IPS-15b (cell line): ENCODE data around the gene LAIR2.
"Not testable (repeated sequence)": the region's sequence is repeated elsewhere in the genome, so short reads cannot be mapped to it uniquely, and the experiment has no call there.

ENCODE experiments used
- H3K27me3 ChIP-seq: one replicate; pipeline ENCODE4 v1.6.1; 2013; ENCODE audit warnings: low read length; ENCODE audit not compliant: control insufficient read depth, insufficient read depth
- H3K36me3 ChIP-seq: one replicate; pipeline ENCODE4 v1.6.1; 2013; ENCODE audit warnings: low read length; ENCODE audit not compliant: control insufficient read depth, insufficient read depth
- H3K4me1 ChIP-seq: one replicate; pipeline ENCODE4 v1.6.1; 2013; ENCODE audit warnings: mild to moderate bottlenecking, low read length; ENCODE audit not compliant: control insufficient read depth, insufficient read depth
- H3K4me3 ChIP-seq: one replicate; pipeline ENCODE4 v1.5.1; 2013; ENCODE audit warnings: low read depth, low read length
- H3K9ac ChIP-seq: one replicate; pipeline ENCODE4 v1.6.1; 2013; ENCODE audit warnings: low read depth, mild to moderate bottlenecking, low read length
- H3K9me3 ChIP-seq: one replicate; pipeline ENCODE4 v1.6.1; 2013; ENCODE audit warnings: mild to moderate bottlenecking, low read length; ENCODE audit not compliant: control insufficient read depth, insufficient read depth

Gene LAIR2

DNA sequence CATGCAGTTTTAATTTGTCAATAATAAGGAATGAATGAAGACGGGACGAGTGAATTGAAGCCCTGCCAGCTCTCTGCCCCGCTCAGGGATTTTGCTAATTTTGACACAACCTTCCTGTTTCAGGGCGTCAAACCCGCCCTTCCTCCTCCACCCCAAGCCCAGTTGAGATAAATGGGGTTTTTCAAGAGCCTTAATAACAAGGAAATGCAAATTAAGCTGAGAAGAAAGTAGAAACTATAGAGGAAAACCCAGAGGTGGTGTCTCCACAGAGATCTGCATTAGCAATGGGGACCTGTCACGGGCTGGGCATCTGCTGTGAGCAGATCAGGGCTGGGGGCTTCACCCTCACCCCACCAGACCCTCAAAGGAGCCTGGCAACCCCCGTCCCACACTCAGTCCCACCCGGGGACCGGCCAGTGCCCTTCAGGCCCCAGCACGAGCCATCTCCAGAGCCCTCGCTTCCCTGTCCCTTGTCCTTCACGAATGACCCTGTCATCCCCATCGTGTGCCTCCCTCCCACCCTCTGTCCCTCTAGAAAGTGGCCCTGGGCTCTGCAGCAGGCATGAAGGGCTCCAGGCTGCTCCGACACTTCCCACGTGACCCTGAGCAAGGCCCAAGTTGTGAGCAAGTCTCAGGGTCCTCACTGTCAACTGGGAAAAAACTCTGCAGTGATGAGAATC lies 4.5 kb downstream of the LAIR2 start:
- not testable (repeated sequence) for H3K9ac ChIP-seq, H3K27me3 ChIP-seq, H3K4me3 ChIP-seq, H3K36me3 ChIP-seq, H3K9me3 ChIP-seq, H3K4me1 ChIP-seq

DNA sequence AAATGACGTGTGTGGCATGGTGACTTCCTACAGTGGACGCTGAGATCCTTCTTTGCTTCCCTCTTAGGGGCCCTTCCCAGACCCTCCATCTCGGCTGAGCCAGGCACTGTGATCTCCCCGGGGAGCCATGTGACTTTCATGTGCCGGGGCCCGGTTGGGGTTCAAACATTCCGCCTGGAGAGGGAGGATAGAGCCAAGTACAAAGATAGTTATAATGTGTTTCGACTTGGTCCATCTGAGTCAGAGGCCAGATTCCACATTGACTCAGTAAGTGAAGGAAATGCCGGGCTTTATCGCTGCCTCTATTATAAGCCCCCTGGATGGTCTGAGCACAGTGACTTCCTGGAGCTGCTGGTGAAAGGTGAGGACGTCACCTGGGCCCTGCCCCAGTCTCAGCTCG lies 5.2 kb downstream of the LAIR2 start:
- H3K27me3 ChIP-seq = no peaks in the 10 kb centered on the region
- no peaks in the 10 kb centered on the region for H3K9me3 ChIP-seq
- no peaks in the 10 kb centered on the region for H3K36me3 ChIP-seq
- H3K9ac ChIP-seq = no peak overlapping the region
- H3K4me3 ChIP-seq = no peak overlapping the region
- H3K4me1 ChIP-seq = no peaks in the 10 kb centered on the region

DNA sequence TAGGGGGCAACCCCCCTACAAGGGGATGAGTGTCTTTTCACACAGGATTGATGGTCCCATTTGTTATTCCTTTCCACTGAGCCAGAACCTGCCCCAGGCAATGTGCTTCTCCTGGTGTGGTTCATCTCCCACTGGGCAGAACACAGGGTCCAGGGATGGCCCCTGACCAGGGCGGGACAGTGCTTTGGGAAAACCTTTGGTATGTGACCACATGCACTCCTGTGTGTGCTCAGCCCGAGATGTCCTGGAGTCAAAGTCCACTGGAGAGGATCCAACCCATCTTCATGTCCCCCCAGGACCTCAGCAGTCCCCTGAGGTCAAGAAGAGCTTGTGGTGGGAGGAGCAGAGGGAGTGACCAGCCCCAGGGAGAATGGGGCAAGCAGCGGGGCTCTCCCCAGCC lies 5.9 kb downstream of the LAIR2 start:
- H3K4me3 ChIP-seq, H3K36me3 ChIP-seq, H3K27me3 ChIP-seq, H3K9ac ChIP-seq, H3K9me3 ChIP-seq, H3K4me1 ChIP-seq: not testable (repeated sequence)

DNA sequence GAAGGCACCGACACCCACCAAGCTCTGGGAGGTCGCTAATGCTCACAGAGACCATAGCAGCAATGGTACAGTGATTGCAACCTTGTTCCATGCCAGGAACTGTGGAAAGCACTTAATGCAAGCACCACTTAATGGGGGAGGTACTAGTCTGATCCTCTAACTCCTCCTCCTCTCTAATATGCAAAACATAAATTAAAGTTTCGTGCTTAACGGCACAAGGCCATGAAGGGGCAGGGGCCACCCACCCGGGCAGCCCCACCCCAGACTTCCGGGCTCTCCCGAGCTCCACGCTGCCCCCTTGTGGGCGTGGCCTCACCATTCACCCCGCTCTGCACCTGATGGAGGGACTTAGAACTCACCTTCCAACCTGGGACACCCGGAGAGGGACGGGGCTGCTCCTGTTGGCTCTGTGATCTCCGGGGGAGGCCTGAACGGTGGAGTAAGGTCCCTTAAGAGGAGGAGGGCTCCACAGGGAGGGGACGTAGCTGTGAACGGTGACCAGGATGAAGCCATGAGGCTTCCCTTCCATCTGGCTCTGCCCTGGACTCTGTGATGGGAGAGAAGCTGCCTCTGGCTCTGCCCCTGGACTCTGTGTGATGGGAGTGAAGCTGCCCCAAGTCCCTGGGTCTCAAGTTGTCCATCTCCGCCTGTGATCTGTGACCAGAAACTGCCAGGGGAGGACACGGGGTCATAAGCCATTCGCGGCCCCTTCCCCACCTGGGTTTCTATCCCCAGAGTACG lies 6.7 kb downstream of the LAIR2 start:
- not testable (repeated sequence) for H3K36me3 ChIP-seq, H3K27me3 ChIP-seq

DNA sequence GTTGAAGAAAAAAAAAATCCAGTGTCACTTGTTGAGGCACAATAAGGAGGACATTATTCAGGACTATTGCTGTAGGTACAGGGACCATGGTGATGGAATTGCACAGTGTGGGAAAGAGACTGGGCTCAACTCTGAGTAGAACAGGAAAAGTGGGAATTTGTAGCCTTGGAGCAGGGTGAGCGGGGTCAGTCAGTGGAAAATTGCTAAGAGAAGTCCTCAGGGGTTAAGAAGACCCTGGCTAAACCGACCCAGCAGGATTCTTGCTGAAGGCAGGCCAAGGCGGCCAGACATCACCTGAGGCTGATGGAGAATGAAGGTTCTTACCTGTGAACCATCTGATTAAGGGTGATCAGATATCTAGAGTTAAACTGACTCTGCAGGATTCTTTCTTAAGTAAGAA lies 12.5 kb downstream of the LAIR2 start:
- Histone ChIP-seq H3K4me1 (no peaks in the 10 kb centered on the region), H3K36me3 (no peaks in the 10 kb centered on the region), H3K9ac (no peak overlapping the region), H3K27me3 (no peaks in the 10 kb centered on the region), H3K9me3 (no peaks in the 10 kb centered on the region), H3K4me3 (no peak overlapping the region)

More for the DNA sequence above, 6.7 kb downstream of the LAIR2 start:
- not testable (repeated sequence) for H3K9ac ChIP-seq, H3K9me3 ChIP-seq, H3K4me3 ChIP-seq, H3K4me1 ChIP-seq

DNA sequence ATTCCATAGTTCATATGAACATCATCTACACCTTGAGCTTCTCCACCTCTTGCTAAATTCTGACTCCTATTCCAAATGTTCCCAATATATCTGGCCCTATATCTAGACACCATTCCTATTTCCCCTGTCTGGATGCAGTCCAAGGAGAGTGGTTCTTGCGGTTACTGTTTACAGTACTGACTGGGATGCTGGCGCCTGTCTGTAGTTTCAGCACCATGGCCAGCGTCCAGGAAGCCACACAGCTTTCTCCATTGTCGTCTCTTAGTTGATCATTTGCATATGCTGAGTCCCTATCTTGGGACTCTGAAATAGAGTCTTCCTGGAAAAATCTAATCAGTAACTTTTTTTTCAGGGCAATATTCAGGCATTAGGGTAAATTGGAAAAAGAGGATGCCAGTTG lies 14.9 kb downstream of the LAIR2 start:
- Histone ChIP-seq H3K36me3 (no peaks in the 10 kb centered on the region), H3K9me3 (no peaks in the 10 kb centered on the region), H3K4me1 (no peaks in the 10 kb centered on the region), H3K4me3 (no peak overlapping the region), H3K27me3 (no peaks in the 10 kb centered on the region), H3K9ac (no peak overlapping the region)

DNA sequence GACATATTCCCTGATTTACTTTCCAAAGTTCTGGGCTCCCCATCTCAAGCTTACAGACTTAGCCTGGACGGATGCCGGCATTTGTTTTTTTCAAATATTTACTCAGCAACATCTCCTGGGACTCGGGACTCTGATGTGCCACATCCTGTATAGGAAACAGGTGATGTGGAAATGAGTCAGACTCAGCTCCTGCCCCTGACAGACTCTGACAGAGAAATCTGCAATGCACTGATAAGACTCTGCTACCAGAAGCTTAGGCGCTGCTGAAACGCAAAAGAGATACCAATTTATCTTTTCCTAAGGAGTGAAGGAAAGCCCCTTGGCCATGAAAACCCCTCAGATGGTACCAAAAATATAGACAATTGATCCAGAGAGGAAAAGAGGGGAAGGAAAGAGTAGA lies 16.2 kb downstream of the LAIR2 start:
- no peaks in the 10 kb centered on the region for H3K27me3 ChIP-seq
- H3K4me3 ChIP-seq = no peak overlapping the region
- no peaks in the 10 kb centered on the region for H3K9me3 ChIP-seq
- no peaks in the 10 kb centered on the region for H3K36me3 ChIP-seq
- H3K9ac ChIP-seq = no peak overlapping the region
- no peaks in the 10 kb centered on the region for H3K4me1 ChIP-seq

DNA sequence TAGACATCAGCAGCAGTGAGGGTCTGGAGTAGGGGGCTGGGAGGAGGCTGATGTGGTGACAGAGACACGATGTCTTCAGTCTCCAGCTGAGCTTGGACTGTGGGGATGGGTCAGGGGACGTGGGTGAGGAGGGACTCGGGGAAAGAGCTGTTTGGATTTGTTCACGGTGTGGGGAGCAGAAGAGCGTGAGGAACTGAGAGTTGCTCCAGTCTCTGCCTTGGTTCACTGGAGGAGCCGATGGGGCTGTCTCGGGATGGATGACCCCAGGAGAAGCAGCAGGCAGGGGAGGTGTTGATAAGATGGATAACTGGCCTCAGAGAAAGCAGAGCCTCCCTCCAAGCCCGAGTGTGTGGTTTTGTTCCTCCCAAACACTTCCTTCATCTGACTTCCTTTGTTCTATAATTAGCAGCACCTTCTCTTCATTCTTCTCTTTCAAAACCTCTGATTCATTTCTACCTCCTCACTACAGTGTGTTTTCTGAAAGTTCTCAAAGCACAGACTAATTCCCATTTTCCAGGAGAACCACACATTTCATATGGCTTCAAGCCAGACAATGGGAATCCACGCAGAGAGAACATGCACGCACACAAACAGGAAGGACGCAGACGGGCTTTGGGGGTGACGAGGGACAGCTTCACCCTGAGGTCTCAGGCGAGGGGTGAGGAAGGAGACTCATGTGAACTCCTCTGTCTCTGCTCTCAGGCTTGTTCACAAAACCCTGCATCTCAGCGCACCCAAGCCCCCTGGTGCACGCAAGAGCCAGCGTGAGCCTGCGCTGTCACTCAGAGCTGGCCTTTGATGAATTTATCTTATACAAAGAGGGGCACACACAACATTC lies 18.6 kb downstream of the LAIR2 start:
- Histone ChIP-seq H3K4me3 (no peak overlapping the region), H3K36me3 (no peaks in the 10 kb centered on the region), H3K4me1 (no peaks in the 10 kb centered on the region), H3K27me3 (no peaks in the 10 kb centered on the region), H3K9me3 (peaks cover 3% of the 10 kb centered on the region), H3K9ac (no peak overlapping the region)

DNA sequence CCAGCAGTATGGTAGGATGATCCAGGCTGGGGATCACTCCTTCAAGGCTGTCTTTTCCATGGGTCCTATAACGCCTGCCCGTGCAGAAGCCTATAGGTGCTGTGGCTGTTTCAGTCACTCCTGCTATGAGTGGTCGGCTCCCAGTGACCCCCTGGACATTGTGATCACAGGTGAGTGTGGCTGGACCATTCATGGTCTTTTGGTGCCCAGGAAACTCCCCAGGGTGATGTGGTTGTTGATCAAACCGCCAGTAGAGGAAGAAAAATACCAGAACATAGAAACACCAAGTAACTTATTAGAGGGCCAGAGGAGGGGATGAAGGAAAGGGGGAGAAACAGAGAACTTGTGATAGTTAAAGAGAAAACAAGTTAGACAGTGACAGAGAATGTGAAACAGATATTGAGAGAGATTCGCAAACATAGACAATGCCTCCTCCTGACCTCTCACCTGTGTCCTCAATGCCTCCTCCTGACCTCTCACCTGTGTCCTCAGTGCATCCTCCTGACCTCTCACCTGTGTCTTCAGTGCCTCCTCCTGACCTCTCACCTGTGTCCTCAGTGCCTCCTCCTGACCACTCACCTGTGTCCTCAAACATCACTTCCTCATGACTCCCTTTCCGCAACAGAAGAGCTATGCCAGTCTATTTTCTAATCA lies 19.4 kb downstream of the LAIR2 start:
- Histone ChIP-seq H3K36me3 (no peaks in the 10 kb centered on the region), H3K4me3 (no peak overlapping the region), H3K27me3 (no peaks in the 10 kb centered on the region), H3K9ac (no peak overlapping the region), H3K9me3 (peaks cover 3% of the 10 kb centered on the region), H3K4me1 (no peaks in the 10 kb centered on the region)

DNA sequence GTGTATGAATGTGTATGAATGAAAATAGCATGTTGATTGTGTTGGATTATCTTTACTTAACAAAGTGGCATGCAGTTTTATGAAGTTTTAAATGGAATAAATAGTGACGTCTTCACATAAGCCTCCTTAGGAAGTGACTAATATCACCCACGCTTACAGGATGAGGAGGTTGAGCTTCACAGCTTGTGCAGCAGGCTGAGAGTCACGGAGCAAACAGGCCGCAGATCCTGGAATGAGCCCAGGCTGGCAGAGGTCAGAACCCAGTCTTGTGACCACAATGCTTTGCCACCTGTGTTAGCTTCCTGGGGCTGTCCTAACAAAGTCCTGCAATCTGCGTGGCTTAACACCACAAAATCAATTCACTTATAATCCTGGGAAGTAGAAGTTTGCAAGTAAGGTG lies 20.8 kb downstream of the LAIR2 start:
- H3K9ac ChIP-seq = no peak overlapping the region

DNA sequence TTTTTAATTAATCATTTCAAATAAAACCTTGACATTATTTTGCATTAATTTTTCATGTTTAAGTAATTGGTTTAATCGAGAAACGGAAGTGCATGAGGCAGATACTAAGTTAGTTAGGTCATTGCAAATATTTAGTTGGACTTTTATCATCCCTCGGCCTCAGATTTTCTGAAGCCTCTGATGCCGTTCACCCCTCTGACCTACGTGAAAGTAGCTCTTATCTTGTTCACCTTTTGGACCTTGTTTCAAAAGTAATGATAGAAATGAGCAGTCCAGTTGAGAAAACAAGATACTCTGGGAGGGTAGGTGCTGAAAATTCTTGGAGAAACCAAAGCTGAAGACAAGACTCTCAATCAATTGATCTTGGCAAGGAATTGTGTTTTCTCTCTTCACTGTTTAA lies 23.0 kb downstream of the LAIR2 start:
- peaks cover 9% of the 10 kb centered on the region for H3K9me3 ChIP-seq
- H3K9ac ChIP-seq = no peak overlapping the region
- no peaks in the 10 kb centered on the region for H3K4me1 ChIP-seq
- no peaks in the 10 kb centered on the region for H3K36me3 ChIP-seq
- H3K4me3 ChIP-seq = no peak overlapping the region
- no peaks in the 10 kb centered on the region for H3K27me3 ChIP-seq

More for the DNA sequence above, 20.8 kb downstream of the LAIR2 start:
- H3K4me3 ChIP-seq = no peak overlapping the region
- peaks cover 3% of the 10 kb centered on the region for H3K9me3 ChIP-seq
- no peaks in the 10 kb centered on the region for H3K4me1 ChIP-seq
- H3K36me3 ChIP-seq = no peaks in the 10 kb centered on the region
- H3K27me3 ChIP-seq = no peaks in the 10 kb centered on the region
